IPS-11a (cell line): ENCODE data around the gene KRT27.

ENCODE experiments used
- H3K4me3 ChIP-seq: one replicate; pipeline ENCODE4 v1.5.1; 2013; ENCODE audit warnings: low read depth, low read length, control low read depth

Gene KRT27

GRCh38 chr17:40810494-40810893 is 28.1 kb upstream of the KRT27 start:
- no peak overlapping the region for H3K4me3 ChIP-seq

GRCh38 chr17:40809721-40810421 is 27.5 kb upstream of the KRT27 start:
- no peak overlapping the region for H3K4me3 ChIP-seq

GRCh38 chr17:40806131-40806530 is 23.8 kb upstream of the KRT27 start:
- H3K4me3 ChIP-seq = no peak overlapping the region

- H3K4me3 ChIP-seq = no peak overlapping the region
Measured at GRCh38 chr17:40803617-40804082, 21.3 kb upstream of the KRT27 start.

GRCh38 chr17:40801157-40801556 is 18.8 kb upstream of the KRT27 start:
- H3K4me3 ChIP-seq = no peak overlapping the region

GRCh38 chr17:40800381-40800780 is 18.0 kb upstream of the KRT27 start:
- H3K4me3 ChIP-seq = no peak overlapping the region

- no peak within 1 kb of the TSS for H3K4me3 ChIP-seq
Measured at GRCh38 chr17:40799859-40800258, 17.5 kb upstream of the KRT27 start, which contains the start of gene KRT28. TSS of gene KRT28 (minus strand) at chr17:40799959. CDS start at chr17:40799893, 66 bp downstream.

GRCh38 chr17:40796846-40797245 is 14.5 kb upstream of the KRT27 start:
- no peak overlapping the region for H3K4me3 ChIP-seq

GRCh38 chr17:40795019-40795667 is 12.8 kb upstream of the KRT27 start:
- no peak overlapping the region for H3K4me3 ChIP-seq

GRCh38 chr17:40794466-40794865 is 12.1 kb upstream of the KRT27 start:
- no peak overlapping the region for H3K4me3 ChIP-seq

GRCh38 chr17:40793832-40794231 is 11.5 kb upstream of the KRT27 start:
- H3K4me3 ChIP-seq = no peak overlapping the region

- H3K4me3 ChIP-seq = no peak overlapping the region
Measured at GRCh38 chr17:40791787-40792436, 9.6 kb upstream of the KRT27 start.

- H3K4me3 ChIP-seq = no peak overlapping the region
Measured at GRCh38 chr17:40791111-40791510, 8.8 kb upstream of the KRT27 start.

GRCh38 chr17:40779181-40779909 is 3.0 kb downstream of the KRT27 start:
- H3K4me3 ChIP-seq = no peak overlapping the region

GRCh38 chr17:40778461-40778860 is 3.9 kb downstream of the KRT27 start:
- H3K4me3 ChIP-seq = no peak overlapping the region

- no peak overlapping the region for H3K4me3 ChIP-seq
Measured at GRCh38 chr17:40777971-40778370, 4.4 kb downstream of the KRT27 start.

GRCh38 chr17:40777459-40777858 is 4.9 kb downstream of the KRT27 start:
- no peak overlapping the region for H3K4me3 ChIP-seq

- H3K4me3 ChIP-seq = no peak overlapping the region
Measured at GRCh38 chr17:40775945-40776344, 6.4 kb downstream of the KRT27 start.

- no peak within 1 kb of the TSS for H3K4me3 ChIP-seq
Measured at GRCh38 chr17:40772101-40772500, 10.2 kb downstream of the KRT27 start, which contains the start of gene KRT26. TSS of gene KRT26 (minus strand) at chr17:40772201. CDS start at chr17:40772113, 88 bp downstream.

GRCh38 chr17:40765657-40766056 is 16.7 kb downstream of the KRT27 start:
- H3K4me3 ChIP-seq = no peak overlapping the region

GRCh38 chr17:40763752-40764151 is 18.6 kb downstream of the KRT27 start:
- H3K4me3 ChIP-seq = no peak overlapping the region
